WI38 (cell line): ENCODE measurements around the gene PTPRU.

Experiments
- H3K4me3 ChIP-seq: 2 replicates; pipeline ENCODE4 v1.5.1; 2011; ENCODE audit warnings: low read depth, mild to moderate bottlenecking, control low read depth, low read length
- CTCF ChIP-seq: IDR thresholded peaks from 2 replicates; pipeline ENCODE4 v1.5.1; 2012; ENCODE audit warnings: low read depth, mild to moderate bottlenecking, control low read depth, low read length

Gene PTPRU

DNA sequence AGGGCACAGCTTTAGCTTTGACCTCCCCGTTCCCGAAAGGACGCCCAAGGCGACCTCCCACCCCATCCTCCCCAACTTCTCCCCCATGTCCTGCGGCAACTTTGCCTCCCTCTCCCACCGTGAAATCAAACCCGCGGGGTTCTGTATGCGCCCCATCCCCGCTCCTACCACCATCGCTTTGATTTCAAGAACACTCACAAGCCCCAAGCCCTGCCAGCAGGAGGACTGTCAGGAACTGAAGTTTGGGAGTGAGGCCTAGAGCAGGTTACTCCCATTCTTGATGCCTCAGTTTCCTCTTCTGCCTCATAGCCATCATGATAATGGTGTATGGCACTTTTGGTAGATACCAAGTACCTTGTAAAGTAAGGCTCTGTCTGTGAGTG, 2.3 kb downstream of the PTPRU start:
- H3K4me3 ChIP-seq = no peak overlapping the region
- TF ChIP-seq CTCF = no peak

DNA sequence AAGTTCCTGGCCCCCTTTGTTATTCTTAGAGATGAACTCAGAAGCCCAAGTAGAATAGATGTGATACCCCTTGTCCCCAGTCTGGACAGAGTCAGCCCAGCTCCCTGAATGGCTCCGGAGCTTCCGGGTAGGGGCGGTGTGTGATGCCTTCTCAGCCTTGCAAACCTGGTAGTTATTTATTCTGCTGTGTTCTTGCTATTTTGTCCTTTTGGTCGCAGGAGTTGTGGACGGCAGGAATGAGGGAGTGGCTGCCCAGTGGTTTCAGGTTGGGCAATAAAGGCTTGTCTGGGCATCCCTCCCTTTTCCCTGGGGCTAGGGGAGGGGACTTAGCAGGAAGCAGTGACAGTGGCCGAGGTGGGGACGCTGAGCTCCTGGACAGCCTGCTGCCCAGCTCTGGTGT, 2.8 kb downstream of the PTPRU start:
- no peak for TF ChIP-seq CTCF
- H3K4me3 ChIP-seq = no peak overlapping the region

DNA sequence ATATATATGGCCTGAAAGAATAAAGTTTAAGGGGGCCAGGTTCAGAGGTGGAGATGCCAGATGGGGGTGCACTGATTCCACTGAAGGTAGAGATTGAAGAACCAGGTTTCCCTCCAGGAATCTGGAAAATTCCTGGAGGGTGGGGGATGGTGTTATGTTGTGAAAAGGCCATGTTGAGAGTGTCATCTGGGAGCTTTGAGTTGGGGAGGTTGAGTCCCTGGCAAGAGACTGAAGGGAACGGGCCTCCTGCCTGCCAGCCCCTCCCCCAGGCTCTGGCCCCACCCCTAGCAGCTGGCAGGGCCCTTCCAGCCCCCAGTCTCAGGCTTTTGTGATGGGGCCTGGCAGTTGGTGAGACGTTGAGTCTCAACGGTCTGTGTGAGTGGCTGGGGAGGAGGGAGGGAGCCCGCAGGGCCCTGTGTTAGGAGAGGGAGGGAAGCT, 4.1 kb downstream of the PTPRU start:
- H3K4me3 ChIP-seq = no peak overlapping the region
- 0 out of 2 replicates have a peak, but pooled peaks have one; percentile 16 for TF ChIP-seq CTCF

DNA sequence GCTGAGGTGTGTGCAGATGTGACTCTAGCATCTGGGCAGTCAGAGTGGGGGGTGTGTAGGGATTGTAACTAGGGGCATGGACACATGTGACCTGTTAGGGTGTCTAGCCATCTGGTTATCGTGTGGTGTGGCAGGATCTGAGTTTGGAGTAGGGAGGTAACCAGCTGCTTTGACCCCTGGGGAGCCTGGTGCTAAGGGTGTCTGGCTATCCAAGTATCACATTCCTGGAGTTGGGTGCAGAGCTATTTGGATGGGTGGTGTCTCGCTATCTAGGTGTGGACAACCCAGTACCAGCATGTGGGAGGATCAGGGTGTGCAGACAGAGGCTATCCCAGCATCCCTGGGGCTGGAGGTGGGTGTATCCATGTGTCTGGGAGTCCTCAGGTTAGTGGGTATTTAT, 4.7 kb downstream of the PTPRU start:
- H3K4me3 ChIP-seq = no peak overlapping the region
- TF ChIP-seq CTCF = no peak

- TF ChIP-seq CTCF = no peak
- H3K4me3 ChIP-seq = no peak overlapping the region
Measured at GRCh38 chr1:29243023-29243870, 6.9 kb downstream of the PTPRU start.

- no peak for TF ChIP-seq CTCF
- no peak overlapping the region for H3K4me3 ChIP-seq
Measured at GRCh38 chr1:29243871-29244200, 7.5 kb downstream of the PTPRU start.

- H3K4me3 ChIP-seq = no peak overlapping the region
- no peak for TF ChIP-seq CTCF
Measured at GRCh38 chr1:29245261-29245660, 8.9 kb downstream of the PTPRU start.
